OCI-LY1 (cell line): ENCODE data around the gene RASGEF1B.

ENCODE experiments used
- H2AFZ ChIP-seq: fragments of 200-600 bp; sonication (generic), shearing (Covaris generic); 2 replicates; pipeline ENCODE4 v1.6.0; 2014; ENCODE audit warnings: antibody characterized with exemption, mild to moderate bottlenecking, low read length
- H3F3A ChIP-seq: fragments of 200-600 bp; sonication (generic), shearing (Covaris generic); 2 replicates; pipeline ENCODE4 v1.6.0; 2014; ENCODE audit warnings: mild to moderate bottlenecking, antibody characterized with exemption, low read length, moderate library complexity; ENCODE audit not compliant: insufficient read depth
- H3K27ac ChIP-seq: fragments of 200-600 bp; sonication (generic); 2 replicates; pipeline ENCODE4 v1.5.1; 2014; ENCODE audit warnings: low read length, mixed run types, mild to moderate bottlenecking, low read depth; ENCODE audit not compliant: poor library complexity, severe bottlenecking
- H3K27me3 ChIP-seq: fragments of 200-600 bp; sonication (generic); 2 replicates; pipeline ENCODE4 v1.6.0; 2014; ENCODE audit warnings: antibody characterized with exemption, mild to moderate bottlenecking, low read length, moderate library complexity; ENCODE audit not compliant: insufficient read depth
- H3K36me3 ChIP-seq: fragments of 200-600 bp; sonication (generic); 2 replicates; pipeline ENCODE4 v1.6.1; 2014; ENCODE audit warnings: mild to moderate bottlenecking, antibody characterized with exemption, low read length, moderate library complexity, mixed read lengths; ENCODE audit not compliant: insufficient read depth
- H3K4me1 ChIP-seq: fragments of 200-600 bp; sonication (generic); 2 replicates; pipeline ENCODE4 v1.5.1; 2014; ENCODE audit warnings: mild to moderate bottlenecking, low read length, moderate library complexity; ENCODE audit not compliant: insufficient read depth, severe bottlenecking
- H3K4me2 ChIP-seq: fragments of 200-600 bp; sonication (generic), shearing (Covaris generic); 2 replicates; pipeline ENCODE4 v1.6.1; 2014; ENCODE audit warnings: low read length
- H3K4me3 ChIP-seq: fragments of 200-600 bp; sonication (generic); 2 replicates; pipeline ENCODE4 v1.5.1; 2014; ENCODE audit warnings: low read length, low read depth, mild to moderate bottlenecking, mixed read lengths; ENCODE audit not compliant: poor library complexity, severe bottlenecking
- H3K79me2 ChIP-seq: fragments of 200-600 bp; shearing (Covaris generic); 2 replicates; pipeline ENCODE4 v1.6.1; 2016; ENCODE audit warnings: mixed run types, low read length, mixed read lengths; ENCODE audit not compliant: insufficient read depth
- H3K9ac ChIP-seq: fragments of 200-600 bp; sonication (generic), shearing (Covaris generic); 2 replicates; pipeline ENCODE4 v1.6.1; 2014; ENCODE audit warnings: mild to moderate bottlenecking, low read length, mixed read lengths
- H3K9me2 ChIP-seq: fragments of 200-600 bp; sonication (generic), shearing (Covaris generic); 2 replicates; pipeline ENCODE4 v1.6.1; 2014; ENCODE audit warnings: low read depth, mild to moderate bottlenecking, low read length, mixed read lengths
- H3K9me3 ChIP-seq: fragments of 200-600 bp; shearing (Covaris generic); 2 replicates; pipeline ENCODE4 v1.6.1; 2014; ENCODE audit warnings: low read length, mixed read lengths
- H4K20me1 ChIP-seq: fragments of 200-600 bp; sonication (generic), shearing (Covaris generic); 2 replicates; pipeline ENCODE4 v1.6.0; 2016; ENCODE audit warnings: mild to moderate bottlenecking, low read length; ENCODE audit not compliant: insufficient read depth
- CTCF ChIP-seq: fragments of 200-600 bp; sonication (generic), shearing (Covaris generic); IDR thresholded peaks from 2 replicates; pipeline ENCODE4 v1.5.1; 2017; ENCODE audit warnings: mild to moderate bottlenecking, antibody characterized with exemption, low read length, moderate library complexity, mixed read lengths
- EZH2 ChIP-seq: fragments of 200-600 bp; sonication (generic), shearing (Covaris generic); IDR thresholded peaks from 2 replicates; pipeline ENCODE4 v1.8.0; 2017; ENCODE audit warnings: borderline replicate concordance, mixed run types, mild to moderate bottlenecking, antibody characterized with exemption, low read length, moderate library complexity, mixed read lengths

Gene RASGEF1B

DNA sequence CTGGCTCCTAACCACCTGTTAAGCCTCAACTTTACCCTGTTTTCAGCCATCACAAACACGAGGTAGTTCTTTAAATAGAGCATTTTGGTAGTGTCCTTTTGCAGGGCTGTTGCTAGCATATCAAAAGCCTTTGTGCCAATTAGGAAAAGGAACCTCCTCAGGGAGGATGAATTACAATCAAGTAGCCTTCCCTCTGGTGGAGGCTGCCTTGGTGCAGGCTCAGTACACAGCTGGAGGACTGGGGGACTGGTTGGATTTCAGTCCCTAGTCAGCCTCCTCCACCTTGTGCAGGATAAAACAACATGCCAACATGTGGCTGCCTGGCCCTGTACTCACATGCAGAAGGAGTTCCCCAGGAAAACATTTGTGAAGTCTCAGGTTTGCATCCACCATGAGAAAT lies 53.1 kb downstream of the RASGEF1B start:
- Histone ChIP-seq H3K79me2 (no peaks in the 10 kb centered on the region), H2AFZ (no peak overlapping the region), H3F3A (no peaks in the 10 kb centered on the region), H3K4me2 (no peak overlapping the region), H3K4me1 (peaks cover 20% of the 10 kb centered on the region), H3K27me3 (no peaks in the 10 kb centered on the region), H3K9ac (no peak overlapping the region), H3K9me3 (no peaks in the 10 kb centered on the region), H3K9me2 (no peaks in the 10 kb centered on the region), H3K36me3 (no peaks in the 10 kb centered on the region), H3K4me3 (no peak overlapping the region), H3K27ac (no peak overlapping the region), H4K20me1 (no peaks in the 10 kb centered on the region)
- TF ChIP-seq CTCF (no peak), EZH2 (no peak)

- Histone ChIP-seq H3K4me2 (no peak overlapping the region), H3K27ac (no peak overlapping the region), H2AFZ (no peak overlapping the region), H3K79me2 (no peaks in the 10 kb centered on the region), H3K4me3 (no peak overlapping the region), H3K9me2 (no peaks in the 10 kb centered on the region), H3F3A (no peaks in the 10 kb centered on the region), H3K4me1 (no peaks in the 10 kb centered on the region), H3K9me3 (no peaks in the 10 kb centered on the region), H4K20me1 (no peaks in the 10 kb centered on the region), H3K9ac (no peak overlapping the region), H3K36me3 (no peaks in the 10 kb centered on the region), H3K27me3 (no peaks in the 10 kb centered on the region)
- TF ChIP-seq EZH2 (no peak), CTCF (no peak)
These were observed 58.7 kb downstream of the RASGEF1B start for GRCh38 chr4:81412946-81413495.

DNA sequence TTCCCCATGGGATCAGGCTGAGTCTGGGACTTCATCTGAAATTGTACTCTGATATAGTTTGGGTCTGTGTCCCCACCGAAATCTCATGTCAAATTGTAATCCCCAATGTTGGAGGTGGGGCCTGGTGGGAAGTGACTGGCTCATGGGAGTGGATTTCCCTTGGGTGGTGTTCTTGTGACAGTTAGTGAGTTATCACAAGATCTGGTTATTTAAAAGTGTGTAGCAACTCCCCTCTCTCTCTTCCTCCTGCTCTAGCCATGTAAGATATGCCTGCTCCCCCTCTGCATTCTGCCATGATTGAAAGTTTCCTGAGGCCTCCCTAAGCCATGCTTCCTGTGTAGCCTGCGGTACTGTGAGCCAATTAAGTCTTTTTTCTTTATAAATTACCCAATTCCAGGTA lies 61.0 kb downstream of the RASGEF1B start:
- H3K4me3 ChIP-seq: no peak overlapping the region
- H2AFZ ChIP-seq: no peak overlapping the region
- H4K20me1 ChIP-seq: no peaks in the 10 kb centered on the region
- no peaks in the 10 kb centered on the region for H3K79me2 ChIP-seq
- no peak overlapping the region for H3K27ac ChIP-seq
- no peak overlapping the region for H3K9ac ChIP-seq
- no peaks in the 10 kb centered on the region for H3K36me3 ChIP-seq
- no peaks in the 10 kb centered on the region for H3K9me3 ChIP-seq
- no peaks in the 10 kb centered on the region for H3K4me1 ChIP-seq
- no peaks in the 10 kb centered on the region for H3K9me2 ChIP-seq
- no peaks in the 10 kb centered on the region for H3K27me3 ChIP-seq
- TF ChIP-seq CTCF: no peak
- no peak for TF ChIP-seq EZH2
- H3K4me2 ChIP-seq: no peak overlapping the region
- no peaks in the 10 kb centered on the region for H3F3A ChIP-seq
